Activated naive CD4-positive, alpha-beta T cell (primary cell): ENCODE data around the gene STK33.

Experiments
- DNase-seq, 4 experiments: peaks; one replicate each; lab custom pipeline; 2025; lab: John Stamatoyannopoulos, UW

The STK33 gene

GRCh38 chr11:8373519-8374432 is 220.3 kb downstream of the STK33 start:
- no peak for DNase-seq

- DNase-seq: no peak
Observed at GRCh38 chr11:8372641-8373381, 221.2 kb downstream of the STK33 start.

- no peak for DNase-seq
Observed at GRCh38 chr11:8371516-8371884, 222.5 kb downstream of the STK33 start.

- DNase-seq: no peak
Observed at GRCh38 chr11:8370812-8371515, 223.1 kb downstream of the STK33 start.

- DNase-seq: no peak
Observed at GRCh38 chr11:8369592-8370205, 224.3 kb downstream of the STK33 start.

GRCh38 chr11:8368772-8369171 is 225.3 kb downstream of the STK33 start:
- no peak for DNase-seq

GRCh38 chr11:8368194-8368593 is 225.8 kb downstream of the STK33 start:
- no peak for DNase-seq

- no peak for DNase-seq
Observed at GRCh38 chr11:8366316-8366715, 227.7 kb downstream of the STK33 start.

- no peak for DNase-seq
Observed at GRCh38 chr11:8365216-8365941, 228.6 kb downstream of the STK33 start.

GRCh38 chr11:8363921-8364320 is 230.1 kb downstream of the STK33 start:
- DNase-seq: no peak

GRCh38 chr11:8362899-8363298 is 231.1 kb downstream of the STK33 start:
- no peak for DNase-seq

- no peak for DNase-seq
Observed at GRCh38 chr11:8362491-8362890, 231.5 kb downstream of the STK33 start.

GRCh38 chr11:8361664-8362210 is 232.3 kb downstream of the STK33 start:
- no peak for DNase-seq

GRCh38 chr11:8361206-8361605 is 232.8 kb downstream of the STK33 start:
- DNase-seq: no peak

- no peak for DNase-seq
Observed at GRCh38 chr11:8360086-8360828, 233.8 kb downstream of the STK33 start.

GRCh38 chr11:8359521-8359920 is 234.5 kb downstream of the STK33 start:
- DNase-seq: no peak

- DNase-seq: no peak
Observed at GRCh38 chr11:8357891-8358566, 236.0 kb downstream of the STK33 start.

- DNase-seq: no peak
Observed at GRCh38 chr11:8357505-8357888, 236.5 kb downstream of the STK33 start.

- no peak for DNase-seq
Observed at GRCh38 chr11:8356721-8357504, 237.1 kb downstream of the STK33 start.
